ENCODE measurements around the gene PHYKPL.

- TF ChIP-seq, protein P1, sequence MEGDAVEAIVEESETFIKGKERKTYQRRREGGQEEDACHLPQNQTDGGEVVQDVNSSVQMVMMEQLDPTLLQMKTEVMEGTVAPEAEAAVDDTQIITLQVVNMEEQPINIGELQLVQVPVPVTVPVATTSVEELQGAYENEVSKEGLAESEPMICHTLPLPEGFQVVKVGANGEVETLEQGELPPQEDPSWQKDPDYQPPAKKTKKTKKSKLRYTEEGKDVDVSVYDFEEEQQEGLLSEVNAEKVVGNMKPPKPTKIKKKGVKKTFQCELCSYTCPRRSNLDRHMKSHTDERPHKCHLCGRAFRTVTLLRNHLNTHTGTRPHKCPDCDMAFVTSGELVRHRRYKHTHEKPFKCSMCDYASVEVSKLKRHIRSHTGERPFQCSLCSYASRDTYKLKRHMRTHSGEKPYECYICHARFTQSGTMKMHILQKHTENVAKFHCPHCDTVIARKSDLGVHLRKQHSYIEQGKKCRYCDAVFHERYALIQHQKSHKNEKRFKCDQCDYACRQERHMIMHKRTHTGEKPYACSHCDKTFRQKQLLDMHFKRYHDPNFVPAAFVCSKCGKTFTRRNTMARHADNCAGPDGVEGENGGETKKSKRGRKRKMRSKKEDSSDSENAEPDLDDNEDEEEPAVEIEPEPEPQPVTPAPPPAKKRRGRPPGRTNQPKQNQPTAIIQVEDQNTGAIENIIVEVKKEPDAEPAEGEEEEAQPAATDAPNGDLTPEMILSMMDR (IDR thresholded peaks at IDR 0.05; ENCODE audit: poor library complexity, severe bottlenecking): no peak
- TF ChIP-seq REST (IDR thresholded peaks at IDR 0.05; ENCODE audit: borderline replicate concordance) (no peak), MXI1 (conservative IDR thresholded peaks at IDR 0.05; ENCODE audit: poor library complexity, severe bottlenecking) (no peak), EP300 (conservative IDR thresholded peaks at IDR 0.05; ENCODE audit: poor library complexity, severe bottlenecking) (no peak), TAF1 (IDR thresholded peaks at IDR 0.05; ENCODE audit: low read depth) (no peak), POLR2AphosphoS5 (IDR thresholded peaks at IDR 0.05) (no peak), SMC3 (conservative IDR thresholded peaks at IDR 0.05; ENCODE audit: poor library complexity) (no peak), EZH2 (IDR thresholded peaks at IDR 0.05; ENCODE audit: borderline replicate concordance, insufficient read depth, low read length, poor library complexity, severe bottlenecking) (no peak), RAD21 (conservative IDR thresholded peaks at IDR 0.05) (no peak)
Measured at GRCh38 chr5:178218827-178219226, 13.8 kb downstream of the PHYKPL start.

Measured in neural cell (in vitro differentiated cells).